Vagina (tissue), 2 donors: ENCODE data around the gene ANKRD7. TPM values are rescaled to one million over a fixed set of nuclear protein-coding genes. Genes with fewer than 3 reads are reported as not detected.

Source experiments
- DNase-seq, 2 donors: peaks; one replicate each; pipeline ENCODE4 v3.0.0-alpha.2; 2017; ENCODE audit errors: extremely low spot score in 2 of 2
- H3K27ac ChIP-seq: fragments of 200-600 bp; sonication (generic); one replicate; pipeline ENCODE4 v1.5.1; 2019
- H3K27me3 ChIP-seq: fragments of 200-600 bp; sonication (generic); one replicate; pipeline ENCODE4 v1.5.1; 2019
- H3K36me3 ChIP-seq, 2 donors: fragments of 200-600 bp; sonication (generic); one replicate each; pipeline ENCODE4 v1.5.1; 2017 to 2019
- H3K4me1 ChIP-seq: fragments of 200-600 bp; sonication (generic); one replicate; pipeline ENCODE4 v1.5.1; 2019
- H3K4me3 ChIP-seq, 2 donors: fragments of 200-600 bp; sonication (generic); 1 replicate in 1 of 2; 2 replicates in 1 of 2; pipeline ENCODE4 v1.5.1; 2016 to 2019
- H3K9me3 ChIP-seq: fragments of 200-600 bp; sonication (generic); one replicate; pipeline ENCODE4 v1.5.1; 2019
- POLR2A ChIP-seq, 2 donors: fragments of 450-650 bp; IDR thresholded peaks; one replicate each; pipeline ENCODE4 v1.6.1; 2017; ENCODE audit warnings: antibody characterized with exemption in 2 of 2, mild to moderate bottlenecking in 2 of 2, moderate library complexity in 2 of 2
- POLR2AphosphoS5 ChIP-seq, 2 donors: sonication (generic); formaldehyde crosslinking; IDR thresholded peaks; one replicate each; pipeline ENCODE4 v1.9.0; 2017; ENCODE audit warnings: antibody characterized with exemption in 2 of 2, mild to moderate bottlenecking in 2 of 2, low read depth in 1 of 2; ENCODE audit not compliant: insufficient read depth in 1 of 2
- intact Hi-C: fragments of 100-400 bp; cut with DNase I; formaldehyde crosslinking; loops from one replicate; pipeline ENCODE4 v1.15.1; 2023
- total RNA-seq: library from RNA; depleted of rRNA; stranded (reverse); fragments of >200 nt; gene quantifications from one replicate; pipeline ENCODE4 v1.2.3, GENCODE V29; 2016
- TF ChIP-seq, protein P1 (sequence below), 3 experiments: fragments of 450-650 bp in 2 of 3; fragments of 200-600 bp in 1 of 3; sonication (generic) in 1 of 3; IDR thresholded peaks; one replicate each; pipeline ENCODE4 v1.5.1; 2017 to 2019; ENCODE audit warnings: antibody characterized with exemption in 3 of 3, mild to moderate bottlenecking in 2 of 3, moderate library complexity in 2 of 3

The ANKRD7 gene
- total RNA-seq, 1 donor from 2014 or later = 1.5 TPM

- no peaks in the 10 kb centered on the region for H3K27me3 ChIP-seq
- H3K4me3 ChIP-seq = no peak overlapping the region
- H3K4me1 ChIP-seq = peaks cover 14% of the 10 kb centered on the region
- no peak for DNase-seq
- no peaks in the 10 kb centered on the region for H3K36me3 ChIP-seq
- H3K9me3 ChIP-seq = no peaks in the 10 kb centered on the region
- no peak overlapping the region for H3K27ac ChIP-seq
- intact Hi-C loops = no loop called here
- TF ChIP-seq, protein P1, sequence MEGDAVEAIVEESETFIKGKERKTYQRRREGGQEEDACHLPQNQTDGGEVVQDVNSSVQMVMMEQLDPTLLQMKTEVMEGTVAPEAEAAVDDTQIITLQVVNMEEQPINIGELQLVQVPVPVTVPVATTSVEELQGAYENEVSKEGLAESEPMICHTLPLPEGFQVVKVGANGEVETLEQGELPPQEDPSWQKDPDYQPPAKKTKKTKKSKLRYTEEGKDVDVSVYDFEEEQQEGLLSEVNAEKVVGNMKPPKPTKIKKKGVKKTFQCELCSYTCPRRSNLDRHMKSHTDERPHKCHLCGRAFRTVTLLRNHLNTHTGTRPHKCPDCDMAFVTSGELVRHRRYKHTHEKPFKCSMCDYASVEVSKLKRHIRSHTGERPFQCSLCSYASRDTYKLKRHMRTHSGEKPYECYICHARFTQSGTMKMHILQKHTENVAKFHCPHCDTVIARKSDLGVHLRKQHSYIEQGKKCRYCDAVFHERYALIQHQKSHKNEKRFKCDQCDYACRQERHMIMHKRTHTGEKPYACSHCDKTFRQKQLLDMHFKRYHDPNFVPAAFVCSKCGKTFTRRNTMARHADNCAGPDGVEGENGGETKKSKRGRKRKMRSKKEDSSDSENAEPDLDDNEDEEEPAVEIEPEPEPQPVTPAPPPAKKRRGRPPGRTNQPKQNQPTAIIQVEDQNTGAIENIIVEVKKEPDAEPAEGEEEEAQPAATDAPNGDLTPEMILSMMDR (IDR thresholded peaks at IDR 0.05) = no peak
- TF ChIP-seq POLR2AphosphoS5 (IDR thresholded peaks at IDR 0.05; ENCODE audit: insufficient read depth in 1 of 2, low read depth in 1 of 2) (no peak), POLR2A (IDR thresholded peaks at IDR 0.05) (no peak)
Observed at GRCh38 chr7:118217210-118217619, 7.3 kb upstream of the ANKRD7 start.

GRCh38 chr7:118218413-118219156, 5.9 kb upstream of the ANKRD7 start:
- no peak overlapping the region for H3K4me3 ChIP-seq
- intact Hi-C loops = no loop called here
- H3K9me3 ChIP-seq = no peaks in the 10 kb centered on the region
- H3K27ac ChIP-seq = no peak overlapping the region
- DNase-seq = no peak
- TF ChIP-seq, protein P1 (IDR thresholded peaks at IDR 0.05) = no peak
- TF ChIP-seq POLR2A (IDR thresholded peaks at IDR 0.05) (no peak), POLR2AphosphoS5 (IDR thresholded peaks at IDR 0.05; ENCODE audit: insufficient read depth in 1 of 2, low read depth in 1 of 2) (no peak)
- peaks cover 13% of the 10 kb centered on the region for H3K4me1 ChIP-seq
- no peaks in the 10 kb centered on the region for H3K27me3 ChIP-seq
- H3K36me3 ChIP-seq = no peaks in the 10 kb centered on the region

GRCh38 chr7:118219157-118219512, 5.4 kb upstream of the ANKRD7 start:
- H3K4me1 ChIP-seq = peaks cover 8% of the 10 kb centered on the region
- no peaks in the 10 kb centered on the region for H3K9me3 ChIP-seq
- H3K27ac ChIP-seq = no peak overlapping the region
- no peak for DNase-seq
- no peak overlapping the region for H3K4me3 ChIP-seq
- no peaks in the 10 kb centered on the region for H3K36me3 ChIP-seq
- intact Hi-C loops = no loop called here
- TF ChIP-seq POLR2AphosphoS5 (IDR thresholded peaks at IDR 0.05; ENCODE audit: insufficient read depth in 1 of 2, low read depth in 1 of 2) = no peak
- TF ChIP-seq POLR2A (IDR thresholded peaks at IDR 0.05) = no peak
- TF ChIP-seq, protein P1 (IDR thresholded peaks at IDR 0.05) = no peak
- H3K27me3 ChIP-seq = no peaks in the 10 kb centered on the region

DNA sequence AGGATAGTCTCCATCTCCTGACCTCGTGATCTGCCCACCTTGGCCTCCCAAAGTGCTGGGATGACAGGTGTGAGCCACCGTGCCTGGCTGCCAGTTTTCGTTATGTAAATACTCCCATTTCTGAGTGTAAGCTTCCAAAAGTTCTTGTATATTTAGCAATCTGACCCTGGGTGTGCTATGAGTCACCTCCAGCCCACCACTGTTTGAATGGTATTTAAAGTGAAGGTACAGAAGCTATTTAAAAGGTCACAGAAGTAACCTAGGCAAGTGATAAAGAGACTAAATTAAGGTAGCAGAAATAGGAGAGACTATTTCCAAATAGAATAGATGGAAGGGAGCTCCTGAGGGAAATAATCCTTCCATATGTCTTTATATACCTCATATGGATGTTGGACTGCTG, 3.9 kb upstream of the ANKRD7 start:
- H3K36me3 ChIP-seq = no peaks in the 10 kb centered on the region
- no peak overlapping the region for H3K4me3 ChIP-seq
- DNase-seq = no peak
- no peaks in the 10 kb centered on the region for H3K4me1 ChIP-seq
- TF ChIP-seq POLR2A (IDR thresholded peaks at IDR 0.05) = no peak
- no peak for TF ChIP-seq POLR2AphosphoS5 (IDR thresholded peaks at IDR 0.05; ENCODE audit: insufficient read depth in 1 of 2, low read depth in 1 of 2)
- TF ChIP-seq, protein P1 (IDR thresholded peaks at IDR 0.05) = no peak
- H3K9me3 ChIP-seq = no peaks in the 10 kb centered on the region
- H3K27me3 ChIP-seq = no peaks in the 10 kb centered on the region
- no peak overlapping the region for H3K27ac ChIP-seq
- intact Hi-C loops = no loop called here

- Histone ChIP-seq H3K36me3 (no peaks in the 10 kb centered on the region), H3K4me3 (no peak overlapping the region), H3K27ac (no peak overlapping the region), H3K27me3 (no peaks in the 10 kb centered on the region), H3K4me1 (no peaks in the 10 kb centered on the region), H3K9me3 (no peaks in the 10 kb centered on the region)
- no peak for DNase-seq
- TF ChIP-seq, protein P1 (IDR thresholded peaks at IDR 0.05) = no peak
- TF ChIP-seq POLR2A (IDR thresholded peaks at IDR 0.05) (no peak), POLR2AphosphoS5 (IDR thresholded peaks at IDR 0.05; ENCODE audit: insufficient read depth in 1 of 2, low read depth in 1 of 2) (no peak)
- intact Hi-C loops = no loop called here
Observed at GRCh38 chr7:118222591-118222990, 1.9 kb upstream of the ANKRD7 start.
